HepG2 (cell line): Measurements from ENCODE around the gene PRR5L. TPM values are rescaled to one million over a fixed set of nuclear protein-coding genes. Genes with fewer than 3 reads are reported as not detected.
A peak's percentile ranks its signal among the peaks of the same experiment; 100 is the strongest.

Experiments
- ARID4A ChIP-seq: sonication (generic); formaldehyde crosslinking; IDR thresholded peaks from 2 replicates; pipeline ENCODE4 v1.5.0; 2020; ENCODE audit warnings: mild to moderate bottlenecking, missing genetic modification reagents, borderline replicate concordance
- ARNTL ChIP-seq: sonication (generic); formaldehyde crosslinking; IDR thresholded peaks from 2 replicates; pipeline ENCODE4 v1.4.0; 2020; ENCODE audit warnings: mild to moderate bottlenecking, missing genetic modification reagents
- ATF4 ChIP-seq, 2 experiments: fragments of 450-650 bp in 1 of 2; sonication (generic) in 1 of 2; formaldehyde crosslinking; IDR thresholded peaks; 2 replicates each; pipeline versions ENCODE4 v1.5.0 to v1.8.0; 2020 to 2022; ENCODE audit warnings: mild to moderate bottlenecking in 1 of 2, missing genetic modification reagents in 1 of 2
- ELF4 ChIP-seq: sonication (generic); formaldehyde crosslinking; IDR thresholded peaks from 2 replicates; pipeline ENCODE4 v1.5.0; 2020; ENCODE audit warnings: missing genetic modification reagents, mild to moderate bottlenecking, moderate library complexity, borderline replicate concordance
- GMEB2 ChIP-seq: IDR thresholded peaks from 2 replicates; pipeline ENCODE4 v1.6.1; 2016; ENCODE audit warnings: missing biosample characterization, missing genetic modification reagents, low read depth
- KLF16 ChIP-seq, 2 experiments: sonication (generic) in 1 of 2; formaldehyde crosslinking in 1 of 2; IDR thresholded peaks; 2 replicates each; pipeline versions ENCODE4 v1.6.1 to v1.8.0; 2016 to 2023; ENCODE audit warnings: missing genetic modification reagents in 2 of 2, missing compliant biosample characterization in 1 of 2
- MTF2 ChIP-seq: sonication (generic); formaldehyde crosslinking; IDR thresholded peaks from 2 replicates; pipeline ENCODE4 v1.5.0; 2020; ENCODE audit warnings: missing genetic modification reagents, borderline replicate concordance
- NFIB ChIP-seq: sonication (generic); formaldehyde crosslinking; IDR thresholded peaks from 2 replicates; pipeline ENCODE4 v1.9.0; 2021; ENCODE audit warnings: missing genetic modification reagents, mild to moderate bottlenecking, borderline replicate concordance
- SMARCE1 ChIP-seq: fragments of 450-650 bp; IDR thresholded peaks from 2 replicates; pipeline ENCODE4 v1.6.1; 2017; ENCODE audit warnings: borderline replicate concordance
- XRCC5 ChIP-seq: fragments of 200-400 bp; formaldehyde crosslinking; optimal IDR thresholded peaks from 2 replicates; pipeline ENCODE3; 2017; ENCODE audit warnings: mild to moderate bottlenecking, low read length
- ZKSCAN8 ChIP-seq: IDR thresholded peaks from 2 replicates; pipeline ENCODE4 v1.6.1; 2016; ENCODE audit warnings: borderline replicate concordance, missing genetic modification reagents, missing compliant biosample characterization
- ZNF101 ChIP-seq: sonication (generic); formaldehyde crosslinking; IDR thresholded peaks from 2 replicates; pipeline ENCODE4 v1.4.0; 2020; ENCODE audit warnings: mild to moderate bottlenecking, low read depth, missing genetic modification reagents, borderline replicate concordance
- ZNF143 ChIP-seq: sonication (generic); formaldehyde crosslinking; IDR thresholded peaks from 2 replicates; pipeline ENCODE4 v1.4.0; 2020; ENCODE audit warnings: missing genetic modification reagents
- ZNF24 ChIP-seq: fragments of 450-650 bp; IDR thresholded peaks from 2 replicates; pipeline ENCODE4 v1.6.1; 2017; ENCODE audit warnings: antibody characterized with exemption, mild to moderate bottlenecking
- ZNF263 ChIP-seq: sonication (generic); formaldehyde crosslinking; IDR thresholded peaks from 2 replicates; pipeline ENCODE4 v1.4.0; 2020; ENCODE audit warnings: missing genetic modification reagents
- ZNF331 ChIP-seq: sonication (generic); formaldehyde crosslinking; IDR thresholded peaks from 2 replicates; pipeline ENCODE4 v1.4.0; 2020; ENCODE audit warnings: missing genetic modification reagents
- ZNF34 ChIP-seq: sonication (generic); formaldehyde crosslinking; IDR thresholded peaks from 2 replicates; pipeline ENCODE4 v1.4.0; 2020; ENCODE audit warnings: mild to moderate bottlenecking, missing genetic modification reagents, borderline replicate concordance
- ZNF468 ChIP-seq: sonication (generic); formaldehyde crosslinking; IDR thresholded peaks from 2 replicates; pipeline ENCODE4 v1.8.0; 2022; ENCODE audit warnings: mild to moderate bottlenecking, moderate library complexity, missing genetic modification reagents
- ZNF564 ChIP-seq: sonication (generic); formaldehyde crosslinking; IDR thresholded peaks from 2 replicates; pipeline ENCODE4 v1.8.1; 2023; ENCODE audit warnings: mild to moderate bottlenecking, missing genetic modification reagents
- ZNF670 ChIP-seq: sonication (generic); formaldehyde crosslinking; IDR thresholded peaks from 2 replicates; pipeline ENCODE4 v1.8.0; 2022; ENCODE audit warnings: mild to moderate bottlenecking, missing genetic modification reagents, borderline replicate concordance
- ZNF678 ChIP-seq: sonication (generic); formaldehyde crosslinking; IDR thresholded peaks from 2 replicates; pipeline ENCODE4 v1.4.0; 2020; ENCODE audit warnings: mild to moderate bottlenecking, missing genetic modification reagents
- polyA plus RNA-seq, 8 experiments: library from polyadenylated mRNA; depleted of rRNA in 3 of 8; stranded (reverse) in 7 of 8; unstranded in 1 of 8; fragments of >200 nt; fragmentation: Illumina TruSeq in 4 of 8; extraction: Trizol in 4 of 8; gene quantifications; 2 replicates each; pipeline versions ENCODE4 v1.2.1 to v1.2.3, GENCODE V29; 2011 to 2016; ENCODE audit warnings: low read depth in 4 of 8, missing spikeins in 1 of 8, mixed read lengths in 1 of 8; ENCODE audit not compliant: insufficient read depth in 1 of 8
- total RNA-seq, 5 experiments: library from RNA; depleted of rRNA; stranded (reverse); fragments of >200 nt; fragmentation: Illumina TruSeq; extraction: Trizol; gene quantifications; 2 replicates each; pipeline ENCODE4 v1.2.3, GENCODE V29; 2016; ENCODE audit warnings: low read depth in 1 of 5

PRR5L gene
- total and polyA plus RNA-seq, 2 of the 13 experiments (the other 11 are each of a cell fraction or from before 2014, with no cell fraction given) = 0.16 TPM; not detected in 1

GRCh38 chr11:36509694-36510593 lies 213.9 kb downstream of the PRR5L start, which contains the start of gene TRAF6 (continued):
- TF ChIP-seq ZNF564 = 0 out of 2 replicates have a peak, but pooled peaks have one; percentile 34
- TF ChIP-seq ZNF101 (CRISPR knock-in tag) = 0 out of 2 replicates have a peak, but pooled peaks have one; percentile 73
- TF ChIP-seq ZNF24 = 0 out of 2 replicates have a peak, but pooled peaks have one; percentile 29
- TF ChIP-seq ZNF670 (CRISPR knock-in tag) = peak; percentile 91; the same call in 1 of the 2 replicates
- peak; percentile 71; the same call in 1 of the 2 replicates for TF ChIP-seq ZKSCAN8 (CRISPR knock-in tag)
- TF ChIP-seq ARID4A (CRISPR knock-in tag) = peak; percentile 96
- no peak for TF ChIP-seq ZNF468 (CRISPR knock-in tag)
- TF ChIP-seq ZNF263 (CRISPR knock-in tag) = peak; percentile 65; the same call in 1 of the 2 replicates
- peak; percentile 86 for TF ChIP-seq ELF4 (CRISPR knock-in tag)
- TF ChIP-seq NFIB = no peak
- no peak for TF ChIP-seq SMARCE1
- TF ChIP-seq GMEB2 (CRISPR knock-in tag) = 0 out of 2 replicates have a peak, but pooled peaks have one; percentile 56
- peak; percentile 34; the same call in 1 of the 2 replicates for TF ChIP-seq ARNTL (CRISPR knock-in tag)
- TF ChIP-seq ZNF331 = peak; percentile 81
- TF ChIP-seq ZNF678 (CRISPR knock-in tag) = no peak
- TF ChIP-seq ZNF34 (CRISPR knock-in tag) = 0 out of 2 replicates have a peak, but pooled peaks have one; percentile 61
- peak; percentile 43; the same call in 1 of the 2 replicates for TF ChIP-seq ZNF143 (CRISPR knock-in tag)
- peak; percentile 94 for TF ChIP-seq MTF2 (CRISPR knock-in tag)
- peak in 1 of 2 experiments; percentile 95; a peak in 2 of 4 replicates for TF ChIP-seq KLF16 (CRISPR knock-in tag; IDR thresholded peaks at IDR 0.05)
- 0 out of 4 replicates have a peak, but pooled peaks of 1 of the 2 experiments have one; percentile 20 for TF ChIP-seq ATF4 (CRISPR knock-in tag; IDR thresholded peaks at IDR 0.05)
- TF ChIP-seq XRCC5 = peak; percentile 14
